CD4-positive, CD25-positive, alpha-beta regulatory T cell (primary cell): ENCODE measurements around the gene CRAMP1. TPM values are rescaled to one million over a fixed set of nuclear protein-coding genes. Genes with fewer than 3 reads are reported as not detected.
"Not testable (repeated sequence)": the region's sequence is repeated elsewhere in the genome, so short reads cannot be mapped to it uniquely, and the experiment has no call there.

ENCODE experiments used
- ATAC-seq, 2 donors: fragments of 150-1000 bp; cut with Tn5 transposase; one replicate each; pipeline ENCODE4 v1.10.0; 2021; ENCODE audit warnings: low read depth in 2 of 2, moderate number of reproducible peaks in 2 of 2, moderate library complexity in 1 of 2
- DNase-seq, 3 donors: peaks; one replicate each; pipeline versions ENCODE4 v3.0.0 to v3.0.0-alpha.2; 2012 to 2022; ENCODE audit warnings: mixed read lengths in 1 of 3
- H3K27ac ChIP-seq: one replicate; pipeline ENCODE4 v1.7.0; 2013; ENCODE audit warnings: mild to moderate bottlenecking, low read length; ENCODE audit not compliant: insufficient read depth, poor library complexity, severe bottlenecking
- H3K27me3 ChIP-seq: one replicate; pipeline ENCODE4 v1.7.0; 2013; ENCODE audit warnings: low read length; ENCODE audit not compliant: control insufficient read depth, insufficient read depth
- H3K36me3 ChIP-seq: one replicate; pipeline ENCODE4 v1.7.0; 2013; ENCODE audit warnings: mild to moderate bottlenecking, low read length, moderate library complexity; ENCODE audit not compliant: control insufficient read depth, insufficient read depth
- H3K4me1 ChIP-seq: 2 replicates; pipeline ENCODE4 v1.7.0; 2013; ENCODE audit warnings: mild to moderate bottlenecking, low read length; ENCODE audit not compliant: insufficient read depth, control insufficient read depth, poor library complexity, severe bottlenecking
- H3K4me3 ChIP-seq: one replicate; pipeline ENCODE4 v1.7.0; 2013; ENCODE audit warnings: low read depth, mild to moderate bottlenecking, low read length, moderate library complexity
- H3K9me3 ChIP-seq, 2 experiments: 1 replicate in 1 of 2; 2 replicates in 1 of 2; pipeline ENCODE4 v1.7.0; 2013; ENCODE audit warnings: low read length in 2 of 2, mild to moderate bottlenecking in 1 of 2, moderate library complexity in 1 of 2; ENCODE audit not compliant: control insufficient read depth in 2 of 2
- H3K27ac Mint-ChIP-seq, 3 donors: one replicate each; pipeline ENCODE4 v1.8.0; 2020 to 2022; ENCODE audit warnings: mild to moderate bottlenecking in 3 of 3, mixed read lengths in 3 of 3, moderate library complexity in 2 of 3
- H3K27me3 Mint-ChIP-seq: one replicate; pipeline ENCODE4 v1.8.0; 2022; ENCODE audit warnings: mild to moderate bottlenecking, mixed read lengths
- H3K36me3 Mint-ChIP-seq: one replicate; pipeline ENCODE4 v1.8.0; 2020; ENCODE audit warnings: mixed read lengths
- H3K4me1 Mint-ChIP-seq, 4 donors: one replicate each; pipeline ENCODE4 v1.8.0; 2020 to 2022; ENCODE audit warnings: mixed read lengths in 4 of 4, mild to moderate bottlenecking in 1 of 4
- H3K4me3 Mint-ChIP-seq, 4 donors: one replicate each; pipeline ENCODE4 v1.8.0; 2020 to 2022; ENCODE audit warnings: mild to moderate bottlenecking in 4 of 4, mixed read lengths in 4 of 4, moderate library complexity in 3 of 4
- H3K9me3 Mint-ChIP-seq, 7 donors: one replicate each; pipeline ENCODE4 v1.8.0; 2020 to 2022; ENCODE audit warnings: mixed read lengths in 7 of 7, mild to moderate bottlenecking in 3 of 7, moderate library complexity in 2 of 7
- polyA plus RNA-seq, 4 donors: library from polyadenylated mRNA; unstranded; fragments of 300-500 nt; fragmentation: Illumina TruSeq; gene quantifications; one replicate each; pipeline ENCODE4 v1.2.3, GENCODE V29; 2021
- total RNA-seq: library from RNA; stranded (reverse); gene quantifications from one replicate; pipeline ENCODE4 v1.2.3, GENCODE V29; 2022

Gene CRAMP1
- total and polyA plus RNA-seq, 5 donors from 2014 or later, result 0.49 to 30.5 (median 1.3) TPM

GRCh38 chr16:1691276-1691675, 79.1 kb downstream of the CRAMP1 start:
- no peak overlapping the region for H3K27ac ChIP-seq
- no peaks in the 10 kb centered on the region for H3K9me3 ChIP-seq
- H3K27ac Mint-ChIP-seq, result peak overlapping the region in 2 of 3 donors; percentile 26 to 43
- no peaks in the 10 kb centered on the region for H3K4me1 ChIP-seq
- H3K4me1 Mint-ChIP-seq, result peaks cover 4 to 9% (median 7%) of the 10 kb centered on the region in 4 donors
- H3K27me3 Mint-ChIP-seq, result no peaks in the 10 kb centered on the region
- H3K36me3 Mint-ChIP-seq, result peaks cover 43% of the 10 kb centered on the region
- peaks cover 79% of the 10 kb centered on the region for H3K36me3 ChIP-seq
- no peaks in the 10 kb centered on the region for H3K27me3 ChIP-seq
- ATAC-seq (no peak), DNase-seq (no peak)
- H3K4me3 Mint-ChIP-seq, result no peak overlapping the region
- H3K9me3 Mint-ChIP-seq, result no peaks in the 10 kb centered on the region
- H3K4me3 ChIP-seq, result no peak overlapping the region

GRCh38 chr16:1691956-1692355, 79.8 kb downstream of the CRAMP1 start:
- H3K27ac Mint-ChIP-seq, result no peak overlapping the region
- ATAC-seq, result no peak
- DNase-seq, result no peak
- no peaks in the 10 kb centered on the region for H3K27me3 Mint-ChIP-seq
- H3K36me3 ChIP-seq, result peaks cover 78% of the 10 kb centered on the region
- no peak overlapping the region for H3K27ac ChIP-seq
- H3K4me1 Mint-ChIP-seq, result peaks cover 4 to 9% (median 7%) of the 10 kb centered on the region in 4 donors
- H3K27me3 ChIP-seq, result no peaks in the 10 kb centered on the region
- no peak overlapping the region for H3K4me3 ChIP-seq
- H3K9me3 Mint-ChIP-seq, result no peaks in the 10 kb centered on the region
- peaks cover 40% of the 10 kb centered on the region for H3K36me3 Mint-ChIP-seq
- no peaks in the 10 kb centered on the region for H3K9me3 ChIP-seq
- H3K4me1 ChIP-seq, result no peaks in the 10 kb centered on the region
- H3K4me3 Mint-ChIP-seq, result no peak overlapping the region

GRCh38 chr16:1696863-1697262, 84.7 kb downstream of the CRAMP1 start:
- no peaks in the 10 kb centered on the region for H3K27me3 Mint-ChIP-seq
- Histone ChIP-seq H3K27ac (no peak overlapping the region), H3K4me1 (no peaks in the 10 kb centered on the region), H3K4me3 (no peak overlapping the region), H3K36me3 (peaks cover 74% of the 10 kb centered on the region), H3K27me3 (no peaks in the 10 kb centered on the region), H3K9me3 (no peaks in the 10 kb centered on the region)
- ATAC-seq, result no peak
- H3K4me3 Mint-ChIP-seq, result no peak overlapping the region
- no peaks in the 10 kb centered on the region for H3K9me3 Mint-ChIP-seq
- DNase-seq, result no peak
- no peak overlapping the region for H3K27ac Mint-ChIP-seq
- peaks cover 0 to 4% (median 0%) of the 10 kb centered on the region in 4 donors for H3K4me1 Mint-ChIP-seq
- H3K36me3 Mint-ChIP-seq, result peaks cover 31% of the 10 kb centered on the region

- Histone ChIP-seq H3K36me3 (peaks cover 62% of the 10 kb centered on the region), H3K4me3 (no peak overlapping the region), H3K9me3 (no peaks in the 10 kb centered on the region), H3K27me3 (no peaks in the 10 kb centered on the region), H3K27ac (no peak overlapping the region), H3K4me1 (no peaks in the 10 kb centered on the region)
- Mint-ChIP-seq H3K36me3 (peaks cover 24% of the 10 kb centered on the region), H3K27ac (no peak overlapping the region), H3K9me3 (no peaks in the 10 kb centered on the region), H3K4me3 (peak overlapping the region in 1 of 4 donors; percentile 28), H3K27me3 (no peaks in the 10 kb centered on the region), H3K4me1 (peaks cover 0 to 4% (median 0%) of the 10 kb centered on the region in 4 donors)
- ATAC-seq (no peak), DNase-seq (no peak)
Measured at GRCh38 chr16:1698680-1699079, 86.5 kb downstream of the CRAMP1 start.

GRCh38 chr16:1700246-1700645, 88.1 kb downstream of the CRAMP1 start:
- ATAC-seq (no peak), DNase-seq (no peak)
- peaks cover 0 to 10% (median 3%) of the 10 kb centered on the region in 4 donors for H3K4me1 Mint-ChIP-seq
- Histone ChIP-seq H3K36me3 (peaks cover 51% of the 10 kb centered on the region), H3K4me1 (peaks cover 5% of the 10 kb centered on the region), H3K9me3 (no peaks in the 10 kb centered on the region), H3K4me3 (no peak overlapping the region), H3K27me3 (no peaks in the 10 kb centered on the region), H3K27ac (no peak overlapping the region)
- H3K9me3 Mint-ChIP-seq, result peaks cover 0 to 1% (median 0%) of the 10 kb centered on the region in 7 donors
- peaks cover 14% of the 10 kb centered on the region for H3K36me3 Mint-ChIP-seq
- peak overlapping the region in 1 of 3 donors; percentile 38 for H3K27ac Mint-ChIP-seq
- no peaks in the 10 kb centered on the region for H3K27me3 Mint-ChIP-seq
- no peak overlapping the region for H3K4me3 Mint-ChIP-seq

DNA sequence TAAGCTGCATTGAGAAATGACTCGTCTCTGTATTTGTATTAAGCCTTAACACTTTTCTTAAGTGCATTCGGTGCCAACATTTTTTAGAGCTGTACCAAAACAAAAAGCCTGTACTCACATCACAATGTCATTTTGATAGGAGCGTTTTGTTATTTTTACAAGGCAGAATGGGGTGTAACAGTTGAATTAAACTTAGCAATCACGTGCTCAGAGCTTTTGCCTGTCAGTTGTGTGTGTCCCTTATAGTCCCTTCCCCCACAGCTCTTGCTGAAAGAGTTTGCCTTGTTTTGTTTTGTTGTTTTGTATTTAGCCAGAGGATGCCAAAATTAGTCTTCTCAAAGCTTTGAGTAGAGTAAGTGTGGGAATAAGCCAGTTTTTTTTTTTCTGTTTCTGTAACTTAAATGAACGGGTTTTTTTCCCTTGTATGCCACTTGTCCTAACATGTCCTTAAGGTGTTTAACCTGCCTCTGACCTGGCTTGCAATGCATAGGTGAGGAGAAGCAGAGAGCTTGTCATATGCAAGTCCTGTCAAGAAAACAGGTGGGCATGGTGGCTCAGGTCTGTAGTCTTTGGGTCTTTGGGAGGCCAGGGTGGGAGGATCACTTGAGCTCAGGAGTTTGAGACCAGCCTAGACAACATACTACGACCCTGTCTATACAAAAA, 89.2 kb downstream of the CRAMP1 start:
- DNase-seq (no peak), ATAC-seq (no peak)
- Mint-ChIP-seq H3K4me3 (peak overlapping the region in 1 of 4 donors; percentile 77), H3K4me1 (peaks cover 0 to 15% (median 3%) of the 10 kb centered on the region in 4 donors), H3K36me3 (peaks cover 14% of the 10 kb centered on the region), H3K9me3 (peaks cover 0 to 1% (median 0%) of the 10 kb centered on the region in 7 donors), H3K27ac (peak overlapping the region in 1 of 3 donors; percentile 59), H3K27me3 (no peaks in the 10 kb centered on the region)
- Histone ChIP-seq H3K27me3 (no peaks in the 10 kb centered on the region), H3K4me3 (no peak overlapping the region), H3K4me1 (peaks cover 10% of the 10 kb centered on the region), H3K27ac (no peak overlapping the region), H3K9me3 (no peaks in the 10 kb centered on the region), H3K36me3 (peaks cover 51% of the 10 kb centered on the region)

DNA sequence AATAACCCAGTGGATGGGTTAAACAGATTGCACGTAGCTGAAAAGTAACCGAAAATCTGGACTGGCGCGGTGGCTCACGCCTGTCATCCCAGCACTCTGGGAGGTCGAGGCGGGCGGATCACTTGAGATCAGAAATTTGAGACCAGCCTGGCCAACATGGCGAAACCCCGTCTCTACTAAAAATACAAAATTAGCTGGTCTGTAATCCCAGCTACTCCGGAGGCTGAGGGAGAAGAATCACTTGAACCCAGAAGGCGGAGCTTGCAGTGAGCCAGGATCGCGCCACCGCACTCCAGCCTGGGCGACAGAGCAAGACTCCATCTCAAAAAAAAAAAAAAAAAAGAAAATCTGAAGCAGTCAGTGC, 93.1 kb downstream of the CRAMP1 start:
- Mint-ChIP-seq H3K4me1 (peaks cover 9 to 46% (median 20%) of the 10 kb centered on the region in 4 donors), H3K27ac (peak overlapping the region; percentile 98 to 99 (median 98)), H3K4me3 (peak overlapping the region; percentile 86 to 100 (median 98))
- not testable (repeated sequence) for H3K36me3 Mint-ChIP-seq, H3K9me3 Mint-ChIP-seq, H3K27me3 ChIP-seq, DNase-seq, H3K9me3 ChIP-seq, H3K27me3 Mint-ChIP-seq
- peaks cover 31% of the 10 kb centered on the region for H3K4me1 ChIP-seq
- peak overlapping the region; percentile 64 for H3K4me3 ChIP-seq
- ATAC-seq, result peak in 1 of 2 donors; percentile 2
- peak overlapping the region; percentile 84 for H3K27ac ChIP-seq
- peaks cover 13% of the 10 kb centered on the region for H3K36me3 ChIP-seq
